H7 (cell line): ENCODE measurements around the gene PPP1CA. TPM values are rescaled to one million over a fixed set of nuclear protein-coding genes. Genes with fewer than 3 reads are reported as not detected.

ENCODE experiments used
- DNase-seq: peaks from one replicate; pipeline ENCODE4 v3.0.0; 2012
- H3K27me3 ChIP-seq: 2 replicates; pipeline ENCODE4 v1.6.0; 2011; ENCODE audit warnings: mild to moderate bottlenecking, low read length; ENCODE audit not compliant: control insufficient read depth, insufficient read depth
- H3K36me3 ChIP-seq: replicated peaks from 2 replicates; pipeline ENCODE4 v1.5.1; 2011; ENCODE audit warnings: low read length; ENCODE audit not compliant: control insufficient read depth, insufficient read depth
- H3K4me3 ChIP-seq: 2 replicates; pipeline ENCODE4 v1.5.1; 2011; ENCODE audit warnings: low read depth, mild to moderate bottlenecking, control low read depth, low read length, moderate library complexity; ENCODE audit not compliant: insufficient read depth
- total RNA-seq: library from RNA; depleted of rRNA; stranded (reverse); fragments of >200 nt; shearing (Covaris generic); gene quantifications from 2 replicates; pipeline ENCODE4 v1.2.3, GENCODE V29; 2014

PPP1CA gene
- total RNA-seq, 1 experiment from 2014 or later = 314 TPM

GRCh38 chr11:67395555-67396258 lies 6.0 kb downstream of the PPP1CA start:
- H3K36me3 ChIP-seq = peaks cover 27% of the 10 kb centered on the region
- DNase-seq = no peak

GRCh38 chr11:67393990-67394389 lies 7.7 kb downstream of the PPP1CA start:
- H3K27me3 ChIP-seq = no peaks in the 10 kb centered on the region
- no peak for DNase-seq
- H3K4me3 ChIP-seq = no peak overlapping the region
- H3K36me3 ChIP-seq = peaks cover 20% of the 10 kb centered on the region

More at GRCh38 chr11:67395555-67396258, 6.0 kb downstream of the PPP1CA start:
- no peaks in the 10 kb centered on the region for H3K27me3 ChIP-seq
- H3K4me3 ChIP-seq = no peak overlapping the region

DNA sequence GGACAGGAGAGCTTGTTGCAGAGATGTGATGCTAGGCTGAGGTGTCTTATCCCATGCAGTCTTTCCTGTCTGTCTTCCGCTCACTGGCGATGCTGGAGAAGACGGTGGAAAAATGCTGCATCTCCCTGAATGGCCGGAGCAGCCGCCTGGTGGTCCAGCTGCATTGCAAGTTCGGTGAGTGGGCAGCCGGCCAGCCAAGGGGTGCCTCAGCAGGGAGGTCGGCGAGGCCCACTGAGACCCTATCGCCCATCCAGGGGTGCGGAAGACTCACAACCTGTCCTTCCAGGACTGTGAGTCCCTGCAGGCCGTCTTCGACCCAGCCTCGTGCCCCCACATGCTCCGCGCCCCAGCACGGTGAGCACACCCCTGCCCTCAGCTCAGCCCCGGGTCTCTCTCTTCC lies 8.2 kb downstream of the PPP1CA start:
- H3K4me3 ChIP-seq = no peak overlapping the region

GRCh38 chr11:67392183-67392715 lies 9.4 kb downstream of the PPP1CA start:
- peak; percentile 77 for DNase-seq

More for the DNA sequence above, 8.2 kb downstream of the PPP1CA start:
- H3K27me3 ChIP-seq = no peaks in the 10 kb centered on the region
- DNase-seq = no peak
- peaks cover 17% of the 10 kb centered on the region for H3K36me3 ChIP-seq

DNA sequence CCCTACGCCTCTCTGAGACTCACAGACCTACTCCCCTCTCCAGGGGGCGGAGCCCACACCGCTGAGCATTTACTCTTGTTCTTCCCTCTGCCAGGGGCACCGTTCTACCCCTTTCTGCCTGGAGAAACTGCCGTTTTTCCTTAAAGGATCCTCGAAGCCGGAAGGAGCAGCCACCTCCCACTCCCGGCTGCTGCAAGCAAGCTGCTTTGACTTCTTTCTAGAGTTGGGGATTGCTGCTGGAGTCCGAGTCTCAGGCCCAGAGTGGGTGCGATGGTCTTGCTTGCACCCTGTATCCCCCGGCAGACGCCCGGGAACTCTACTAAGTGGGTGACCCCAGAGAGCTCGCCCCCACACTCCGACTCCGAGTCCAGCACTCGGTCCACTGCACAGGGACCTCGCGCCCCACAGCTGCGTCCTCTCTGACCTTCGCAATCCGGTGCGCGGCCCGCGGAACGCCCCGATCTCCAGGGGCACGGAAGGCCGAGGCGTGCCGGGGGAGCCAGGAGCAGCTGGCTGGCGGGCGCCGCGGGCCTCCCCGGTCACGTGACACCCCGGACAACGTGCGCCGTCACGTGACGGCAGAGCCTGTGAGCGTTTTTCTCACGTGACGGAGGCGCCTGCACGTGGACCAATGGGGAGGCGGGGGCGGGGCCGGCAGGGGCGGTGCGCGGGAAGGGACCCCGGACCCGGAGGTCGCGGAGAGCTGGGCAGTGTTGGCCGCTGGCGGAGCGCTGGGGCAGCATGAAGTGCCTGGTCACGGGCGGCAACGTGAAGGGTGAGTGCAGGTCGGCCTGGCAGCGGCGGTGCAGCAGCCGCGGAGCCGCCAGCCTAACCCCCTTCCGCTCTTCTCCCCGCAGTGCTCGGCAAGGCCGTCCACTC lies 10.1 kb downstream of the PPP1CA start, which contains the start of gene RAD9A:
RAD9A (plus strand) TSS at position 683 of the 879 bp plus-strand sequence; CDS start at position 742, 59 bp downstream.
- Histone ChIP-seq H3K36me3 (peaks cover 8% of the 10 kb centered on the region), H3K27me3 (no peaks in the 10 kb centered on the region), H3K4me3 (peak within 1 kb of the TSS; percentile 89)
- DNase-seq = peak; percentile 100

More at GRCh38 chr11:67392183-67392715, 9.4 kb downstream of the PPP1CA start:
- H3K27me3 ChIP-seq = no peaks in the 10 kb centered on the region
- H3K4me3 ChIP-seq = peak overlapping the region; percentile 89
- peaks cover 8% of the 10 kb centered on the region for H3K36me3 ChIP-seq

GRCh38 chr11:67390947-67391303 lies 10.7 kb downstream of the PPP1CA start:
- no peak for DNase-seq
- H3K27me3 ChIP-seq = no peaks in the 10 kb centered on the region
- H3K36me3 ChIP-seq = peaks cover 8% of the 10 kb centered on the region
- peak overlapping the region; percentile 89 for H3K4me3 ChIP-seq

DNA sequence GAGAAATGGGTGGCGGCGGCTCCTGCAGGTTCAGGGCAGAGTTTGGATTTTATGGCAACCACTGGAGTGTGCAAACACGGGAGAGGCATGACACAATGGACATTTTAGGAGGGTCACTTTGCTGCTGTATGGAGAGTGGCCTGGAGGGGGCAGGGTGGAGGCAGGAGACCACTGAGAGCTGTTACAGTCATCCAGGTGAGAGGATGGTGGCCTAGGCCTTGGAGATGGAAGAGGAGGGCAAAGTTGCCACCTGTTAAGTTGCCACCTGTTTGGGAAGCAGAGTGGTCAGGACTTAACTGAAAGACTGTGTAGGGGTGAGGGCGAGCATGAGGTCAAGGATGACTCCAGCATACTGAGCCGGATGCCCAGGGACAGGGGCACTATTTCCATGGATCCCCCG lies 12.2 kb downstream of the PPP1CA start:
- peaks cover 2% of the 10 kb centered on the region for H3K27me3 ChIP-seq
- no peak overlapping the region for H3K4me3 ChIP-seq
- peaks cover 5% of the 10 kb centered on the region for H3K36me3 ChIP-seq
- peak; percentile 91 for DNase-seq

- Histone ChIP-seq H3K4me3 (no peak overlapping the region), H3K36me3 (no peaks in the 10 kb centered on the region), H3K27me3 (peaks cover 2% of the 10 kb centered on the region)
- DNase-seq = no peak
Observed at GRCh38 chr11:67387518-67387917, 14.1 kb downstream of the PPP1CA start.

DNA sequence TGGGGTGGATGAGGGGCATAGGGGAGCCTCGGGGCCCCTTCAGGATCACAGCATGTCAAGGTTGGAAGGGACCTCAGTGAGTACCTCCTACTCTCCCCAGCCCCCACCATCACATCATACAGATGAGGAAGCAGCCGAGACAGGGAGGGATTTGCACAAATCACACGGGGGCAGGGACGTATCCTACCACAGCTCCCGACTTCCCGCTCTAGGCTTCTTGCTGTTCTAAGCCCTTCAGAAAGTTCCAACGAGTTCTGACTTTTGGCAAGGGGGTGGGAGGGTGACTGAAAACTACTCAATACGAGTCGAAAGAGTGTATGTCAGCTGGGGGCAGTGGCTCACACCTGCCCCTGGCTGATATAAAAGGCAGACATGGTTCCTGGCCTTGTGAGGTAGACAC lies 14.6 kb downstream of the PPP1CA start:
- peaks cover 2% of the 10 kb centered on the region for H3K27me3 ChIP-seq
- DNase-seq = no peak
- no peaks in the 10 kb centered on the region for H3K36me3 ChIP-seq
- H3K4me3 ChIP-seq = no peak overlapping the region

- Histone ChIP-seq H3K36me3 (no peaks in the 10 kb centered on the region), H3K4me3 (no peak overlapping the region), H3K27me3 (peaks cover 2% of the 10 kb centered on the region)
- DNase-seq = no peak
Observed at GRCh38 chr11:67384851-67385366, 16.7 kb downstream of the PPP1CA start.

DNA sequence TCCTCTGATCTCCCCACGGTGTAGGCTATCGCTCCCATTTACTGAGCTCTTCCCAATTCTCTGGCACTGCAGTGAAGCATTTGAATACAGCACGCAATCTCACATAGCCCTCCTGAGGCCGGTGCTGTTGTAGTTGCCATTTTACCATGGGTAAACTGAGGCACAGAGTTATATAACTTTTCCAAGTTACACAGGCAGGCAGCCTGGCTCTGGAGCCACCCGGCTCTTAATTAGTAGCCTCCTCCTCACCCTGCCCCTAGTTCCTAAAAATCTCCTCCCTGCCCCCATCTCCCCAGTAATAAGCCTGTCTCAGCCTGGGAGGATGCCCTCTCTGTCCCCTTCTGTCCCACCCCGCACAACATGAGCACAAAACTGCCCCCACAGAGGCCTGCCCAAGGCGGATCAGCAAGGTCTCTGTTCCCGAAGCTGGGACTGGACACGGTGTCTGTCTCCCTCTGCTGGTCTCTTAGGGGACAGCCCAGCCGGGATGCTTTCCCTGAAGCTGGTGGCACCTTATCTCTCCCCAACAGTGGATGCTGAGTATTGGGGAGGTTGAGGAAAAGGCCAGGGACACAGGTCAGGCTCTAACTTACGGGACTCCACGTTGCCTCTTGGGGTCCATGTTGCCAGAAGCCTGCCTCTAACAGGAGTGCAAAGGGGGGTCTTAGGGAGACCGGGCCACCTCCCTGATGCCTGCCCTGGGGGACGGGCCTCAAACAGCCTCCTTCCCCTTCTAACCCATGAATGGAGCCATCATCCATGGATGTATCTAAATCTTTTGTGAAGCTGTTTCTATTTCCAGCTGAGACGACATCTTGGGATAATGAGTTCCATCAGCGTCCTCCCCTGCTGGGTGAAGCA lies 19.2 kb downstream of the PPP1CA start:
- peak; percentile 90 for DNase-seq
- no peaks in the 10 kb centered on the region for H3K36me3 ChIP-seq
- peaks cover 3% of the 10 kb centered on the region for H3K27me3 ChIP-seq
- H3K4me3 ChIP-seq = no peak overlapping the region

DNA sequence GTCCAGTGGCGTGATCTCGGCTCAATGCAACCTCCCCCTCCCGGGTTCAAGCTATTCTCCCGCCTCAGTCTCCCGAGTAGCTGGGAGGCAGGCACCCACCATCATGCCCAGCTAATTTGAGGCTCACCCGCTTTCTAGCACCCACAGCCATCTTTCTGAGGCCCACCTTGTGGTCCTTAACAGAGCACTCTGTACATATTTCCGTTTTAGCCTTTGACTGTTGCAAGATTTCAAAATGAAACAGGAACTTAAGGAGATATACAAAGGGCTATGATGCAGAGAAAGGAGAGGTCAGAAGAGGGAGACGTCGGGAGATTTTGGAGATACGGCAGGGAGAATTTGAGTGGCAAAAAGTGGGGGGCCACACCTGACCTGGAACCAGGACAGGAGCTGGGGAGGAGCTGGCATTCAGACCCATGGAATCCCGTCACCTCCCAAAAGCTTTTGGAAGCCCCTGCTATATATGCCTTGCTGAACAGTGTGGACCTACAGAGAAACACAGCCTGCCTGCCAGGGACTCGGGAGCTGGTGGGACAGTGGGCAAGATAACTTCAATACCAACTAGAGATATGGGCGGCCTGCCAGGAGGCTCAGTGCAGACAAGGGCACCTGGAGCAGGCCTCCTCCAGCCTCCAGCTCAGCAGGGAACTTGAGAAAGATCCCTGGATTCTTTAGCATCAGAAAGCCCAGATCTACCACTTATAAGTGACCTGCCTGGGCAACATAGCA lies 20.2 kb downstream of the PPP1CA start:
- DNase-seq = no peak
- H3K27me3 ChIP-seq = peaks cover 14% of the 10 kb centered on the region
- no peak overlapping the region for H3K4me3 ChIP-seq
- no peaks in the 10 kb centered on the region for H3K36me3 ChIP-seq
